ENCODE data around the gene IL22RA2.
"Not testable (repeated sequence)": the region's sequence is repeated elsewhere in the genome, so short reads cannot be mapped to it uniquely, and the experiment has no call there.

Gene IL22RA2

GRCh38 chr6:137119196-137120104 is 54.0 kb downstream of the IL22RA2 start:
- no peak for DNase-seq

DNA sequence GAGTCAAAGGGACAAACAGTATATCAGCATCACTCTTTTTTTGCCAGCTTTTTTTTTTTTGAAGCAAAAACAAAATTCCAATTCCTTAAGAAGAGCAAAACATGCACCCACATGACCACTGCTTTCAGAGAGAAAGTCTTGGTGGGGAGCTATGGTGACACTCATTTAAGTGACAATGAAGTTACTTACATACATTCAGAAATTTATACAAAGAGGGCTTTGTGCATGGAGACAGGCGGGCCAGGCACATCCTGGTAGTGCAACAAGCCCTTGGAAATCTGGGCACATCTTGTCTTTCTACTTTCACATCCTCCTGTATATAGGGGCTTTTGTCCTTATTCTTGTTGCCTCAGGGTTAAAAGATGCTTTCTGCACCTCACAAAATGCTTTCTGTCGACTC is 55.9 kb downstream of the IL22RA2 start:
- no peak for DNase-seq

- DNase-seq, result no peak
These were observed 56.6 kb downstream of the IL22RA2 start for GRCh38 chr6:137116807-137117206.

DNA sequence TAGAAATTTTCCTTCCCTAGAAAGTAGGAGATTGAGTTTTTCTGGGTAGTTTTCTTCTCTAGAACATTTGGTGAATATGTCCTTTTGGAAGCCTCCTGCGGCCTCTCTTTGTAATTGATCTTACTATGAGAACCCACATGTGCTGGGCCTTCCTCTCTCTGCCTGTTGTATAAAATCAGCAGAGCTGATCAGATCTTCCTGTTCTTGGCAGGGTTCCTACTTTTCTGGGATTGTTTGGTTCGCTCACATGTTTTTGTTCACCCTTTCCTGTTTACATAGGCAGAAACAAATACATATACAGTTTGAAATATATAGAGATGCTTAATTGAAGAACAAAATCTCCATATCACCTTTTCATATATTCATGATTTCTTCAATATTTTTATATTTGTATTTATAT is 57.8 kb downstream of the IL22RA2 start:
- no peak for DNase-seq

DNA sequence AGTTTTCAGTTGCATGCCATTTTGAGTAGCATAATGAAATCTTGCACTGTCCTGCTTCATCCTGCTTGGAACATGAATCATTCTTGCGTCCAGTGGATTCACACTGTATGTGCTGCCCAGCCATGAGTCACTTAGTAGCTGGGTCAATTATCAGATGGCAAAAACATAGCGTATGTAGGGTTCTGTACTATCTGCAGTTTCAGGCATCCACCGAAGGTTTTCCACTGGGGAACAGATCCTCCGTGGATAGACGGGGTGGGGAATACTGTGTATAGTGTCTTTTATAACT is 61.4 kb downstream of the IL22RA2 start:
- DNase-seq, result no peak

DNA sequence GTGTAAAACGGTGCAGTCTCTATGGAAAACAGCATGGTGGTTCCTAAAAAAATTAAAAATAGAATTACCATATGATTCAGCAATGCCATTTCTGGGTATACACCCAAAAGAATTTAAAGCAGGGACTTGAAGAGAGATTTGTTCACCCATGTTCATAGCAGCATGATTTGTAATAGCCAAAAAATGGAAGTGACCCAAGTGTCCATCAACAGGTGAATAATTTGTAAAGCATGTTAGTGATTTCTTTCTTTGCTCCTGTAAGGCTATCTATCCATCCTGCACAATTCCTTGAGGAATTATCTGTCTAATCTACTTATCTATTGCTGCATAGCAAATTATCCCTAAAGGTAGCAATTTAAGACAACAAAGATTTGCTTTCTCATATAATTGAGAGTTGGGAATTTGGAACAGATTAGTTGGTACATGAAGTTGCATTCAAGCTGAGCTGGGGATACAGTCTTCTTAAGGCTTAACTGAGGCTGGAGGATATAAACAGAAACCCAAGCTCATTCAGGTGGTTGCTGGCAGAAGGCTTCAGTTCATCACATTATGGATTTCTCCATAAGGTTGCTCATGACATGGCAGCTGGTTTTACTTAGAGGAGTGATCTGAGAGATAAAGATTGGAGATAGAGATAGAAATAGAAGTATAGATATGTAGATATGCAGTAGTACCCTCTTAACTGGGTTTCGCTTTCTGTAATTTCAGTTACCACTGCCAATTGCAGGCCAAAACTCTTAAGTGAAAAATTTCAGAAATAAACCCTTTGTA is 62.0 kb downstream of the IL22RA2 start:
- no peak for DNase-seq

- DNase-seq, result no peak
These were observed 65.7 kb downstream of the IL22RA2 start for GRCh38 chr6:137107767-137108105.

DNA sequence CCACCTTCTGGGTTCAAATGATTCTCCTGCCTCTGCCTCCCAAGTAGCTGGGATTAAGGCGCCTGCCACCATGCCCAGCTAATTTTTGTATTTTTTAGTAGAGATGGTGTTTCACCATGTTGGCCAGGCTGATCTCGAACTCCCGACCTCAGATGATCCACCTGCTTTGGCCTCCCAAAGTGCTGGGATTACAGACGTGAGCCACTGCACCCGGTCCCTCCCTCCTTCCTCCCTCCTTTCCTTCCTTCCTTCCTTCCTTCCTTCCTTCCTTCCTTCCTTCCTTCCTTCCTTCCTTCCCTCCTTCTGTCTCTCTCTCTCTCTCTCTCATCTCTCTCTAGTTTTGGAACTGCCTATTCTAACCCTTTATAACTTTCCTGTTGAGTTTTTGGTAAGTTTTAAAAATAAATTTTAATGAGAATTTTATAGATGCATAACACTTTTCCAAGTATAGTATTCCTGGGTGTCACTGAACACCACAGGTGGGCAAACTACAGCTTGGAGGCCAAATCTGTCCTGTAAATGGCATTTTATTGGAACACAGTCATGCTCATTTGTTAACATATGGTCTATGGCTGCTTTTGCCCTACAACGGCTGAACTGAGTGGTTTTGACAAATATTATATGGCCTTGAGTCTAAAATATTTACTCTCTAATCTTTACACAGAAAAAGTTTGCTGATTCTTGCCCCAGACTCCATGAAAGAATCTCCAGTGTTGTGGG is 66.2 kb downstream of the IL22RA2 start:
- DNase-seq, result not testable (repeated sequence)

- no peak for DNase-seq
These were observed 67.3 kb downstream of the IL22RA2 start for GRCh38 chr6:137106183-137106582.

DNA sequence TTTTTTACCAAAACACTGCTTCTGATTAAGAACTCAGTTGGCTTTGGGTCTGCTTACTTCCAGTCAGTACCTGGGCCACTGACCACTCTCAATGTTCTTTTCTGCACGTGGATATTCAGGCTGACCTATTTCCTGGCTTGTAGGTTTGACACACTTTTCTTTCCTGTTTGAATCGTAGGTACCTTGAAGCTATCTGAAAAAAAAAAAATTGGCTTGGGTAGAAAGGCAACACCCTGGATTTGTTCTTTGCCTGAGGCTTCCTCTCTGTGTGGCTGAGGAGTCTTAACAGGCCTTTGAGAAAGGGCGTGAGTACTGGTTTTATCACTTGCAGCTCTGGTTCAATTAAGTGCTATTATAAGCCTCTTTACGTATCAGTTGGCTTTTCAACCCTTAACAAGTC is 68.1 kb downstream of the IL22RA2 start:
- DNase-seq, result no peak

DNA sequence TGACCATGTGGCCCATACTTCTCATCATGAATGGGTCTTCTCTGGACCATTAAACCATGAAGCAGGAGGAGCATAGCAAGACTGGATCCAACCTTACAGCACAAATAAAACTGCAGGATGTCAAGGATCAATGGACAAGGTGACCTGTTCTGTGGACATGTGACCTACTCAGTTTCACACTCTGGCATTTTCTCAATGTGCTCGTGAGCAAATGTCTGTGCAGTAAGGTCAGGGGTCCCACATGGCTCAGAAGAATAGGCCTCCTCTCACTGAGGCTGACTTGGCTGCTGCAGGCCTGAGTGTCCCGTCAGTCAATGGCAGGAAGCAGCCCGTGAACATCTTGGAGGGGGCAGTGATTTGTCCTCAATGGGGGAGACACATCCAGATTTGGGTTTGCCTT is 68.5 kb downstream of the IL22RA2 start:
- DNase-seq, result no peak

DNA sequence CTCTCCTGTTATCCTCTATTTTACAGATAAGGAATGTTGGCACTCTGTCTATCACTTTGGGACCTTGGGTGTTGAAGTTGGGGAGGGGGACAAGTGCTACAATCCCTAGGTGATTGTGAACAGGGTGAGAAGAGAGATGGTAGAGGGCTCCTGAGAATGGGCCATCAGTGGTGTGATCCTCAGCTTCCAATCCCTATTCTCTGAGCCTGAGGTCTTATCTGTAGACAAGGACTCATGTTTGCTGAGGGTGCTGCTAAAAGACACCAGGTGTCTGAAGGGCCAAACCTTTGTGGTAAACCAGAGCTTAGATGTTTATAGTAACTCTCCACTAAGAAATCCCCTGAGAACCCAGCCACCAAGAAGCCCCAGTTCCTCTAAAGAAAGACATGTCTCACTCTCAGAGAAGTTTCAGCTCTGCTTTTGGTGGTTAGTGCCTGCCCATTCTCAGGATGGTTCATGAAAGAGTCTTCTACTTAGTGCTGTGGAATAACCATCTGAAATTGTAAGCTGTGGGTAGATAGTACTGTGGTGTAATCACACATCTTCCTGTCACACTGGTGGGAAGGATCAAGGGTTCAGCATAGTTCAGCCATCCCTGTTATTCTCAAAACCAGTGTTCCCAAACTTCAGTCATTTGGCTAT is 70.5 kb downstream of the IL22RA2 start:
- no peak for DNase-seq

DNA sequence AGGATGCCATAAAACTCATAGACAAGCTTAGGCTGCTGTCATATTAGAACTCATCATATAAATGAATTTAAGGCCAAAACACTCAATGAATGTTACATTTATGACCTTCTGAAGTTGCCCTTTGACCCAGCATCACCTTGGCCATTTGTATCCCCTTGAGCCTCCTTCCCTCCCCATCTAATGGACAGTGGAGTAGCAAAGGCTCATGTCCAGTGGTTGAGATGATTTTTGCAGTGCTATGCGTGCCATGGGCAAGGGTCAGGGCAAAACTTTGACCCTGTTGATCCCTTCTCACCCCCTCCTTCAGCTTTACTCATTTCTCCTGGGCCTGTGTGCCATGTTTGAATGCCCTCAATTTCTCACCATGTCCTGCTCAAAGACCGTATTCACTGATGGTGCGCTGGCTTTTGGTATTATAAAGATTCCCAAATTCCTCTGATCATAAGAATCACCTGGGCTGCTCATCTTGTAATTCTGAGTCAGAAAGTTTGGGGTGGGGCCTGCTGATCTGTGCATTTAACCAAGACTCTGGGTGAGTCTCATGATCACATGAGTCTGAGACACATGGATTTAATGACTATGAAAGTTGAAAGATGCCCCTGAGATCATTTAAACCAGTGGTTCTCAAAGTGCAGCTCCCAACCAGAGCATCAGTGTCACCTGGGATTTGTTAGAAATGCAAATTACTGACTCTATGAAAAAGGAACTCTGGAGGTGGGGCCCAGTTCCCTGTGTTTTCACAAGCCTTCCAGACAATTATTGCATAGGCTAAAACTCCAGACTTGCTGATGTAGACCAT is 71.2 kb downstream of the IL22RA2 start:
- DNase-seq, result no peak

GRCh38 chr6:137099689-137100403 is 73.6 kb downstream of the IL22RA2 start:
- no peak for DNase-seq

DNA sequence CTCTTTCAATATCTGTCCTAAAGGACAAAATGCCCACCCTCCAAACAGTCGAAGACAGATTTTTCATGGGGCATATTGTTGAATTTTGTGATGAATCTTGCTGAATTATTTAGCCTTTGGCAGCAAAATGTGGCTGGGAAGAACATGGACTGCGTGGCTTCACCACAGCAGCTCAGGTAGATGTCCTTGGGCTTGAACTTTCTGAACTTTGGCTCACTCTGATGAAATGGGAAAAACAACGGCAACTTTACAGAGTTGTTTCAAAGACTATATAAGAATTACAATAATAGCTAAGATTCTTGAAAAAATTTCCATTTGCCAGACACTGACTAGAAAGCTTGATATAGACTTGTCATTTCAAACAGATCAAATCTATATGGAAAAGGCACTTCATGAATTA is 75.9 kb downstream of the IL22RA2 start:
- no peak for DNase-seq

DNA sequence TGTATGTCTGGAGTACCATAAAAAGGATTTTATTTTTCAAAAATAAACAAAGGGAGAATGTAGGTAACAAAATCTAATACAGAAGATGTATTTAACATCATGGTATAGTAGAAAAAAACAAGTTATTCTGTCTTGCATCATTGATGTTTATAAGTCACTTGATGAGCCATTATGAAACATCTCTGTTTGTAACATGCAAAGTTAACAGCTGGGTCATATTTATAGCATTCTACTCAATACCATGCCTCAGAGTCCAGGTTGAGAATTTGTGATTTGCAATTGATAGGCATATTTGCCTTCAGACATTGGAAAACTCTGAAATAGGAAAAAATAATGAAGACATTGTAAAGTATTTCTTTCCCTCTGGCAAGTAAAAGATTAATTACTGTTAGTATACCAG is 76.4 kb downstream of the IL22RA2 start:
- DNase-seq, result no peak

- DNase-seq, result no peak
These were observed 77.7 kb downstream of the IL22RA2 start for GRCh38 chr6:137095651-137096238.

DNA sequence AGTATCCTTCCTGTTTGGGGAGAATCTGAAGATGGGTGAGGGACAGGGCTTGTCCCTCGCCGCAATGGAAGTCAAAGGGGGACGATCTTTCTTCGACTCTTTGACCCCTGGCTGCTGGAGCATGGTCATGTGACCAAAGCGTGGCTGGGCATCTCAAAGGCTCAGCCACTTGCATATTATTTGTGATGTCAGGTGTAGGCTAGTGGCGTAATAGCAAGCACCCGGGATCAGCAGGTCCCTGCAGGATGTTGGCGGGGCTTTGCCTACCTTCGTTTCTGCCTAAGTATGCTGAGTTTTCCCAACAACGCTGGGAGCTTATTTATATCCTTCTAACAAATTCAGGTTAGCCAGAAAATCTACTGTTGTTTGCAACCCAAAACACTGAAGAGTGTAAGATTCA is 78.4 kb downstream of the IL22RA2 start:
- no peak for DNase-seq

DNA sequence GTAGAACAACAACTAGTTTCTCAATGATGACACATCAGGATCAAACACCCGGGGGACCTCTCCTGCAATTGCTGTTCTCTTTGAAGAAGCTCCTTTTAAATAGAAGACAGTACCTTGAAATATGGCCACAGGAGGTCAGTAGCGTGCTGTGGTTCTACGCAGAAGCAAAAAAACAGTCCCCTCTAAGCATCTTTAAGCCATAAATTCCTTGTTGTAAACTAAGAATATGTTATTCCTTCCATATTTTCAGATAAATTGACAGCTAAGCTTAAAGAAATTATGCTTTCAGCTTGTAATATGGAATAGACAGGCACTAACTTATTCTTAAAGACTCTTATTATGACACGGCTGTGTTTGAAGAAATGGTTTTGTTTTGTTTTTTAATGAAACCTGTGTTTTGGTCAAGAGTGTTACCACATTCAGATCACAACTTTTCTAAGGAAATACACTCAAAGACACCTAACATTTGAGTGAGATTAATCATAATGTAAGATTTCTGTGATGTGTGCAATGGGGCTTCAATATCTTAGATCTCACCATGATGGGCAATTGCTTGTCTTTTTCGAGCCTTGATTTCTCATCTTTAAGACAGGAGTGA is 78.9 kb downstream of the IL22RA2 start:
- peak; percentile 28 for DNase-seq

Data from NCI-H774 (cell line).